SU-DHL-6 (cell line): ENCODE measurements around the gene MYMX.

ENCODE experiments used
- CTCF ChIP-seq: fragments of 200-600 bp; sonication (generic); IDR thresholded peaks from one replicate; pipeline ENCODE4 v1.5.1; 2017; ENCODE audit warnings: antibody characterized with exemption, mild to moderate bottlenecking, low read length, moderate library complexity; ENCODE audit not compliant: insufficient read depth, poor library complexity, severe bottlenecking
- EZH2phosphoT487 ChIP-seq: fragments of 200-600 bp; sonication (generic), shearing (Covaris generic); conservative IDR thresholded peaks from 2 replicates; pipeline ENCODE4 v1.6.1; 2018; ENCODE audit warnings: mild to moderate bottlenecking, antibody characterized with exemption, low read length, moderate library complexity, mixed read lengths

- TF ChIP-seq CTCF (no peak), EZH2phosphoT487 (no peak)
Measured at GRCh38 chr6:44246663-44247337, 30.1 kb downstream of the MYMX start, which contains the start of gene HSP90AB1.
